ENCODE results near the gene SEZ6L2.
"Not testable (repeated sequence)": the region's sequence is repeated elsewhere in the genome, so short reads cannot be mapped to it uniquely, and the experiment has no call there.

The SEZ6L2 gene

GRCh38 chr16:29922326-29922725 lies 23.0 kb upstream of the SEZ6L2 start:
- Histone ChIP-seq H3K9me3 (ENCODE audit: insufficient read depth, low read depth, low read length) (no peaks in the 10 kb centered on the region), H3K4me1 (ENCODE audit: insufficient read depth, low read length) (peaks cover 8% of the 10 kb centered on the region), H3K9ac (ENCODE audit: low read depth, low read length) (no peak overlapping the region), H3K27ac (ENCODE audit: low read length) (no peak overlapping the region), H3K27me3 (ENCODE audit: insufficient read depth, low read length) (no peaks in the 10 kb centered on the region), H3K36me3 (ENCODE audit: insufficient read depth, low read depth, low read length) (peaks cover 41% of the 10 kb centered on the region), H3K4me3 (ENCODE audit: low read length) (no peak overlapping the region)

DNA sequence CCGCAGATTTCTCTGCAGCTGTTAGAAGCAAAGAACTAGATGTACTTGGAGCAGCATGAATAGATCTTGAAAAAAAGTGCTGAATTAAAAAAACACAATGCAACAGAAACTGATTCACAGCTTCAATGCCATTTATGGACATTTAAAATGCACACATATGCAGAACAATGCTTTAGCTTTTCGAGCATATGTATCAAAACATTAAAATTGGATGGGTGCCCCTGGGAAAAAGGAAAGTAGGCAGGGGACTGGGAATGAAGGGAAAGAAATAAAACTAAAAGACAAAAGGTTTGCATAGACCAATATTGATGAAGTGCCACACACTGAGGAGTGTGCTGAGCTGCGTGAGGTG lies 21.7 kb upstream of the SEZ6L2 start:
- no peaks in the 10 kb centered on the region for H3K9me3 ChIP-seq (ENCODE audit: insufficient read depth, low read depth, low read length)
- H3K9ac ChIP-seq (ENCODE audit: low read depth, low read length): no peak overlapping the region
- H3K27ac ChIP-seq (ENCODE audit: low read length): no peak overlapping the region
- no peaks in the 10 kb centered on the region for H3K4me1 ChIP-seq (ENCODE audit: insufficient read depth, low read length)
- peaks cover 41% of the 10 kb centered on the region for H3K36me3 ChIP-seq (ENCODE audit: insufficient read depth, low read depth, low read length)
- H3K4me3 ChIP-seq (ENCODE audit: low read length): no peak overlapping the region
- no peaks in the 10 kb centered on the region for H3K27me3 ChIP-seq (ENCODE audit: insufficient read depth, low read length)

DNA sequence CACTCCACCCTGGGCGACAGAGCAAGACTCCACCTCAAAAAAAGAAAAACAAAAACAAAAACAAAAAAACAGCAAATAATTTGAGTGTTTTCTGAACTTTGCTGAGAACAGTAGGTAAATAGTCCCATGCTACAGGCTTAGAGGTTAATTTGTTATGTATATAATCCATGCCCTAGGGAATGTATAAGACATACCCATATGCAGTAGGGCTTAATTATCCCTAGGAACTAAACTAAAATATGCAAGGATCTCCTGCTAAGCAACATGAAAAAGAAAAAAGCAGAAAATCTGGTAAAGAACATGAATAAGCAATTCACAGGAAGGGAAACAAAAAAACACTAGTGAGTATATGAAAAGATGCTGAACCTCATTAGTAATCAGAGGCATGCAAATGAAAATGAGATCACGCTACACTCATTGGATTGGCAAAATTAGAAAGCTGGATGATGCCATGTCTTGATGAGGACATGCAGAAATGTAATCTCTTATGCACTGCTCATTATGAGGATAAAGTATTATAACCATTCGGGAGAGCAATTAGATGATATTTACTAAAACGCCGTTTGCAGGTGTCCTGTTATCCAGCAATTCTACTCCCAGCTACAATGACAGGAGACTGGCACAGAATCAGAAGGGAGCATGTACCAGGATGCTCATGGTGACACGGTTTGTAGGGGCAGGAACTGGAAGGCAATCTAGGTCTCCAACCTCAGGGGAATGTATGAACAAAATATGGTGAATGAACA lies 21.1 kb upstream of the SEZ6L2 start:
- no peaks in the 10 kb centered on the region for H3K27me3 ChIP-seq (ENCODE audit: insufficient read depth, low read length)
- no peak overlapping the region for H3K4me3 ChIP-seq (ENCODE audit: low read length)
- H3K9me3 ChIP-seq (ENCODE audit: insufficient read depth, low read depth, low read length): no peaks in the 10 kb centered on the region
- H3K27ac ChIP-seq (ENCODE audit: low read length): no peak overlapping the region
- H3K9ac ChIP-seq (ENCODE audit: low read depth, low read length): no peak overlapping the region
- H3K4me1 ChIP-seq (ENCODE audit: insufficient read depth, low read length): no peaks in the 10 kb centered on the region
- peaks cover 41% of the 10 kb centered on the region for H3K36me3 ChIP-seq (ENCODE audit: insufficient read depth, low read depth, low read length)

- Histone ChIP-seq H3K27ac (ENCODE audit: low read length) (no peak overlapping the region), H3K9me3 (ENCODE audit: insufficient read depth, low read depth, low read length) (no peaks in the 10 kb centered on the region), H3K9ac (ENCODE audit: low read depth, low read length) (no peak overlapping the region), H3K4me1 (ENCODE audit: insufficient read depth, low read length) (no peaks in the 10 kb centered on the region), H3K4me3 (ENCODE audit: low read length) (no peak overlapping the region), H3K36me3 (ENCODE audit: insufficient read depth, low read depth, low read length) (peaks cover 29% of the 10 kb centered on the region), H3K27me3 (ENCODE audit: insufficient read depth, low read length) (no peaks in the 10 kb centered on the region)
Measured at GRCh38 chr16:29916979-29917378, 17.6 kb upstream of the SEZ6L2 start.

DNA sequence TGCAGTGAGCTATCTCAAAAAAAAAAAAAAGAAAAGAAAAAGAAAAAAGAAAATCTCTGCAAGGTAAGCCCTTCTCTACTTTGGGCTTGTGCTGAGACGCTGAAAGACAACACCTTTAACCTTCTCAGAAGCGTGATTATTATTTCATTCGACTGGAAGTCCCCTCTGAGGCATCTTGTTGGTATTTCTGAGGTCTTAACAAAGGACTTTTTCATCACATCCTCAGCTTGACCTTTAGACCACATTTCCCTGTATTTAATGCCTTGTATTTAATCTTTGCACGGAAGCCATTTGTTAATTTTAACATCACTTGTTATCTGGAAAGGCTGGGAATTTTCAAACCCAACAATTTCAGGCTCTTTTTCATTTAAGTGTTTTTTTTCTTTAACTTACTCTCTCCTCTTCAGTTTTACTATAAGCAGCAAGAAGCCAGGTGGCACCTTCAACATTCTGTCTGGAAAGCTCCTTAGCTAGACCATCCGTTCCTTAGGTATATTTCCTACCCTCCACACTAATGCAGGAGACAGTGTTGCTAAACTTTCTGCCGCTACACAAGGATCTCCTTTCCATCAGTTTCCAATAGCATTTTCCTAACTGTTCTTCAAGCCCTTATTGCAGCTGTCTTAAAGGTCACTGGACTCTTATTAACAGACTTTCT lies 16.4 kb upstream of the SEZ6L2 start:
- Histone ChIP-seq H3K4me1 (ENCODE audit: insufficient read depth, low read length) (no peaks in the 10 kb centered on the region), H3K36me3 (ENCODE audit: insufficient read depth, low read depth, low read length) (peaks cover 22% of the 10 kb centered on the region), H3K9me3 (ENCODE audit: insufficient read depth, low read depth, low read length) (no peaks in the 10 kb centered on the region), H3K27ac (ENCODE audit: low read length) (no peak overlapping the region), H3K9ac (ENCODE audit: low read depth, low read length) (no peak overlapping the region), H3K27me3 (ENCODE audit: insufficient read depth, low read length) (no peaks in the 10 kb centered on the region), H3K4me3 (ENCODE audit: low read length) (no peak overlapping the region)

- Histone ChIP-seq H3K27me3 (ENCODE audit: insufficient read depth, low read length) (no peaks in the 10 kb centered on the region), H3K9me3 (ENCODE audit: insufficient read depth, low read depth, low read length) (no peaks in the 10 kb centered on the region), H3K9ac (ENCODE audit: low read depth, low read length) (no peak overlapping the region), H3K4me1 (ENCODE audit: insufficient read depth, low read length) (no peaks in the 10 kb centered on the region), H3K4me3 (ENCODE audit: low read length) (no peak overlapping the region), H3K27ac (ENCODE audit: low read length) (no peak overlapping the region), H3K36me3 (ENCODE audit: insufficient read depth, low read depth, low read length) (peaks cover 5% of the 10 kb centered on the region; the same call in 1 of the 2 replicates)
Measured at GRCh38 chr16:29913514-29913913, 14.2 kb upstream of the SEZ6L2 start.

DNA sequence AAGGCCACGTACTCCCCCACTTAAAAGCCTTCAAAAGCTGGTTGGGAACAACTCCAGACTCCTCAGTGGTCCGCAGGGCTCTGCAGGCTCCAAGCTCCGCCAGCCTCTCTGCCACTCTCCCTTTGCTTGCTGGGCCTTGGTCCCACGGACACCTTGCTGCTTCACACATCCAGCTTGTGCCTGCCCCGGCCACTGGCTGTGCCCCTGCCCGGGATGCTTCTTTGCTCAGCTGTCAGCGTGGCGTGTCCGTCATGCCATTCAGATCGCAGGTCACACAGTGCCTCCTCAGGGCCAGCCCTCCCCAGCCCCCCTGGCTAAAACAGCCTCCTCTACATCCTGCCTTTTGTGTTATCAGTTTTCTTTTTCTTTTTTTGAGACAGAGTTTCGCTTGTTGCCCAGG lies 12.7 kb upstream of the SEZ6L2 start:
- Histone ChIP-seq H3K4me3 (ENCODE audit: low read length) (no peak overlapping the region), H3K36me3 (ENCODE audit: insufficient read depth, low read depth, low read length) (no peaks in the 10 kb centered on the region), H3K27me3 (ENCODE audit: insufficient read depth, low read length) (no peaks in the 10 kb centered on the region), H3K27ac (ENCODE audit: low read length) (no peak overlapping the region), H3K9me3 (ENCODE audit: insufficient read depth, low read depth, low read length) (no peaks in the 10 kb centered on the region), H3K4me1 (ENCODE audit: insufficient read depth, low read length) (no peaks in the 10 kb centered on the region), H3K9ac (ENCODE audit: low read depth, low read length) (no peak overlapping the region)

GRCh38 chr16:29911676-29912010 lies 12.3 kb upstream of the SEZ6L2 start:
- no peak overlapping the region for H3K4me3 ChIP-seq (ENCODE audit: low read length)
- no peaks in the 10 kb centered on the region for H3K27me3 ChIP-seq (ENCODE audit: insufficient read depth, low read length)
- H3K9ac ChIP-seq (ENCODE audit: low read depth, low read length): no peak overlapping the region
- no peaks in the 10 kb centered on the region for H3K4me1 ChIP-seq (ENCODE audit: insufficient read depth, low read length)
- H3K9me3 ChIP-seq (ENCODE audit: insufficient read depth, low read depth, low read length): no peaks in the 10 kb centered on the region
- H3K36me3 ChIP-seq (ENCODE audit: insufficient read depth, low read depth, low read length): no peaks in the 10 kb centered on the region
- H3K27ac ChIP-seq (ENCODE audit: low read length): no peak overlapping the region

- no peaks in the 10 kb centered on the region for H3K4me1 ChIP-seq (ENCODE audit: insufficient read depth, low read length)
- no peaks in the 10 kb centered on the region for H3K36me3 ChIP-seq (ENCODE audit: insufficient read depth, low read depth, low read length)
- no peak overlapping the region for H3K27ac ChIP-seq (ENCODE audit: low read length)
- H3K4me3 ChIP-seq (ENCODE audit: low read length): no peak overlapping the region
- H3K9me3 ChIP-seq (ENCODE audit: insufficient read depth, low read depth, low read length): no peaks in the 10 kb centered on the region
- H3K27me3 ChIP-seq (ENCODE audit: insufficient read depth, low read length): no peaks in the 10 kb centered on the region
- no peak overlapping the region for H3K9ac ChIP-seq (ENCODE audit: low read depth, low read length)
Measured at GRCh38 chr16:29910819-29911675, 11.7 kb upstream of the SEZ6L2 start.

DNA sequence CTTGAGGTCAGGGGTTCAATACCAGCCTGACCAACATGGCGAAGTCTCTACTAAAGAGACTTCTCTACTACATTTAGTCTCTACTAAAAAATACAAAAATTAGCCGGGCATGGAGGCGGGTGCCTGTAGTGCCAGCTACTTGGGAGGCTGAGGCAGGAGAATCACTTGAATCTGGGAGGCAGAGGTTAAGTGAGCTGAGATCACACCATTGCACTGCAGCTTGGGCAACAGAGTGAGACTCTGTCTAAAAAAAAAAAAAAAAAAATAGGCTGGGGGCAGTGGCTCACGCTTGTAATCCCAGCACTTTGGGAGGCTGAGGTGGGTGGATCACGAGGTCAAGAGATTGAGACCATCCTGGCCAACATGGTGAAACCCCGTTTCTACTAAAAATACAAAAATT lies 10.5 kb upstream of the SEZ6L2 start:
- H3K27ac ChIP-seq (ENCODE audit: low read length); H3K4me1 ChIP-seq (ENCODE audit: insufficient read depth, low read length); H3K9ac ChIP-seq (ENCODE audit: low read depth, low read length); H3K4me3 ChIP-seq (ENCODE audit: low read length); H3K27me3 ChIP-seq (ENCODE audit: insufficient read depth, low read length); H3K36me3 ChIP-seq (ENCODE audit: insufficient read depth, low read depth, low read length); H3K9me3 ChIP-seq (ENCODE audit: insufficient read depth, low read depth, low read length): not testable (repeated sequence)

DNA sequence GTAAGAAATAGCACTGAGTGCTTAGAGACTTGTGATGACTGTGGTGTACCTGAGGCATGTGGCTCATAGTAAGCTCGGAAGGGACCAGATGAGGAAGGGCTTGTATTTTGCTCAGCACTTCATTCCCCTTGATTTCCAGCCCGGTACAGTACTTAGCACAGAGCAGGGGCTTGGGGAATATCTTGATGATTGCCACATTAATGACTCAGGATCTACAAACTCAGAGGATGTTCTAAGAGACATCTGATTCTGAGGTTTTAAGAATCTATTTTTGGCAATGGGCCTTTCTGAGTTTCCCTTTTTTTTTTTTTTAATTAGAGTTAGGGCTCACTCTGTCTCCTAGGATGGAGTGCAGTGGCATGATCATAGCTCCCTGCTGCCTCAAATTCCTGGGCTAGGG lies 10.0 kb upstream of the SEZ6L2 start:
- H3K9ac ChIP-seq (ENCODE audit: low read depth, low read length): no peak overlapping the region
- H3K36me3 ChIP-seq (ENCODE audit: insufficient read depth, low read depth, low read length): peaks cover 8% of the 10 kb centered on the region; the same call in 1 of the 2 replicates
- no peak overlapping the region for H3K4me3 ChIP-seq (ENCODE audit: low read length)
- H3K9me3 ChIP-seq (ENCODE audit: insufficient read depth, low read depth, low read length): no peaks in the 10 kb centered on the region
- no peaks in the 10 kb centered on the region for H3K4me1 ChIP-seq (ENCODE audit: insufficient read depth, low read length)
- no peaks in the 10 kb centered on the region for H3K27me3 ChIP-seq (ENCODE audit: insufficient read depth, low read length)
- no peak overlapping the region for H3K27ac ChIP-seq (ENCODE audit: low read length)

Data from iPS-20b (cell line).